Gastroesophageal sphincter (tissue), 3 donors: ENCODE data around the gene FBXO41.

Source experiments
- POLR2A ChIP-seq, 2 donors: fragments of 450-650 bp; IDR thresholded peaks; one replicate each; pipeline ENCODE4 v1.6.1; 2017; ENCODE audit warnings: antibody characterized with exemption in 2 of 2, mild to moderate bottlenecking in 2 of 2, moderate library complexity in 1 of 2
- POLR2AphosphoS5 ChIP-seq: sonication (generic); formaldehyde crosslinking; IDR thresholded peaks from one replicate; pipeline ENCODE4 v1.6.1; 2017; ENCODE audit warnings: antibody characterized with exemption
- TF ChIP-seq, protein P1 (sequence below), 4 experiments: fragments of 200-600 bp in 2 of 4; fragments of 450-650 bp in 2 of 4; sonication (generic) in 1 of 4; IDR thresholded peaks; one replicate each; pipeline ENCODE4 v1.5.1; 2017 to 2019; ENCODE audit warnings: antibody characterized with exemption in 4 of 4, mild to moderate bottlenecking in 2 of 4, moderate library complexity in 2 of 4

DNA sequence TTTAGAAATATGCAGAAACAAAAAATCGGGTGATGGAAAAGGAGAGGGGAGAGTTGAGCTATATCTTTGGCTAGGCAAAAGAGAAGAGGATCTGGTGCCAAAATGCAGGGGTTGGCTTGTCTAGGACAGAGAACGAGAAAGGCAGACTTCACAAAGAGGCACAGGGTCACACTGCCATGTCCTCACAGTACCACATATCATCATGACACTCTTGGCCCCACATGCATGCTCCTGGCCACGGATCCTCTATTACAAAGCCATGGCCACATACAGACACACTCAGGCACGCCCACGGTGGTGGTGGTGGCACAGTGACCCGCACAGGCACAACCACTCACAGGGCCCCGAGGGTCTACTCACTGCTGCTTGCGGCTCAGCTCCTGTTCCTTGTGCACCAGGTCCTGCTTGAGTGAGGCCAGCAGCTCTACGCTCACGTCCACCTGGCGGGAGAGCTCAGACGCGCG, 15.9 kb downstream of the FBXO41 start:
- TF ChIP-seq POLR2A (IDR thresholded peaks at IDR 0.05), result no peak
- no peak for TF ChIP-seq POLR2AphosphoS5
- TF ChIP-seq, protein P1, sequence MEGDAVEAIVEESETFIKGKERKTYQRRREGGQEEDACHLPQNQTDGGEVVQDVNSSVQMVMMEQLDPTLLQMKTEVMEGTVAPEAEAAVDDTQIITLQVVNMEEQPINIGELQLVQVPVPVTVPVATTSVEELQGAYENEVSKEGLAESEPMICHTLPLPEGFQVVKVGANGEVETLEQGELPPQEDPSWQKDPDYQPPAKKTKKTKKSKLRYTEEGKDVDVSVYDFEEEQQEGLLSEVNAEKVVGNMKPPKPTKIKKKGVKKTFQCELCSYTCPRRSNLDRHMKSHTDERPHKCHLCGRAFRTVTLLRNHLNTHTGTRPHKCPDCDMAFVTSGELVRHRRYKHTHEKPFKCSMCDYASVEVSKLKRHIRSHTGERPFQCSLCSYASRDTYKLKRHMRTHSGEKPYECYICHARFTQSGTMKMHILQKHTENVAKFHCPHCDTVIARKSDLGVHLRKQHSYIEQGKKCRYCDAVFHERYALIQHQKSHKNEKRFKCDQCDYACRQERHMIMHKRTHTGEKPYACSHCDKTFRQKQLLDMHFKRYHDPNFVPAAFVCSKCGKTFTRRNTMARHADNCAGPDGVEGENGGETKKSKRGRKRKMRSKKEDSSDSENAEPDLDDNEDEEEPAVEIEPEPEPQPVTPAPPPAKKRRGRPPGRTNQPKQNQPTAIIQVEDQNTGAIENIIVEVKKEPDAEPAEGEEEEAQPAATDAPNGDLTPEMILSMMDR (IDR thresholded peaks at IDR 0.05), result no peak
